ENCODE measurements around the gene CD19.
"Not testable (repeated sequence)": the region's sequence is repeated elsewhere in the genome, so short reads cannot be mapped to it uniquely, and the experiment has no call there.

Gene CD19

GRCh38 chr16:28935924-28936783 lies 4.4 kb downstream of the CD19 start:
- peak; percentile 75 to 84 for DNase-seq (ENCODE audit: low read depth in 2 of 2)

GRCh38 chr16:28936784-28937155 lies 5.0 kb downstream of the CD19 start:
- DNase-seq (ENCODE audit: low read depth in 2 of 2), result no peak

GRCh38 chr16:28937222-28937876 lies 5.6 kb downstream of the CD19 start:
- DNase-seq (ENCODE audit: low read depth in 2 of 2), result no peak

GRCh38 chr16:28938721-28939120 lies 7.0 kb downstream of the CD19 start:
- no peak for DNase-seq (ENCODE audit: low read depth in 2 of 2)

- not testable (repeated sequence) for DNase-seq (ENCODE audit: low read depth in 2 of 2)
These were observed 8.1 kb downstream of the CD19 start for GRCh38 chr16:28939825-28940224.

GRCh38 chr16:28943281-28943680 lies 11.5 kb downstream of the CD19 start:
- no peak for DNase-seq (ENCODE audit: low read depth in 2 of 2)

- no peak for DNase-seq (ENCODE audit: low read depth in 2 of 2)
These were observed 14.9 kb downstream of the CD19 start for GRCh38 chr16:28946681-28947080.

- DNase-seq (ENCODE audit: low read depth in 2 of 2), result peak; percentile 98 to 99
These were observed 19.1 kb downstream of the CD19 start, which contains the start of gene NFATC2IP for GRCh38 chr16:28950648-28951409. Gene NFATC2IP, plus strand, starts transcription at chr16:28950937. Its CDS starts 75 bp downstream, at chr16:28951012.

GRCh38 chr16:28951410-28951943 lies 19.7 kb downstream of the CD19 start:
- no peak for DNase-seq (ENCODE audit: low read depth in 2 of 2)

- no peak for DNase-seq (ENCODE audit: low read depth in 2 of 2)
These were observed 26.4 kb downstream of the CD19 start for GRCh38 chr16:28958216-28958615.

- DNase-seq (ENCODE audit: low read depth in 2 of 2), result no peak
These were observed 27.1 kb downstream of the CD19 start for GRCh38 chr16:28958836-28959235.

- DNase-seq (ENCODE audit: low read depth in 2 of 2), result no peak
These were observed 32.3 kb downstream of the CD19 start for GRCh38 chr16:28964072-28964471.

- no peak for DNase-seq (ENCODE audit: low read depth in 2 of 2)
These were observed 32.7 kb downstream of the CD19 start for GRCh38 chr16:28964496-28964895.

- DNase-seq (ENCODE audit: low read depth in 2 of 2), result no peak
These were observed 35.4 kb downstream of the CD19 start for GRCh38 chr16:28967156-28967555.

GRCh38 chr16:28969696-28970095 lies 37.9 kb downstream of the CD19 start:
- not testable (repeated sequence) for DNase-seq (ENCODE audit: low read depth in 2 of 2)

GRCh38 chr16:28974007-28974436 lies 42.3 kb downstream of the CD19 start:
- no peak for DNase-seq (ENCODE audit: low read depth in 2 of 2)

GRCh38 chr16:28974437-28975157 lies 42.8 kb downstream of the CD19 start, which contains the start of gene SPNS1:
Gene SPNS1, plus strand, starts transcription at chr16:28974778. Its CDS starts 374 bp downstream, at chr16:28975152.
- peak; percentile 94 to 95 for DNase-seq (ENCODE audit: low read depth in 2 of 2)

GRCh38 chr16:28975158-28975599 lies 43.4 kb downstream of the CD19 start:
- no peak for DNase-seq (ENCODE audit: low read depth in 2 of 2)

GRCh38 chr16:28977703-28978662 lies 46.2 kb downstream of the CD19 start:
- no peak for DNase-seq (ENCODE audit: low read depth in 2 of 2)

GRCh38 chr16:28980330-28980729 lies 48.6 kb downstream of the CD19 start:
- DNase-seq (ENCODE audit: low read depth in 2 of 2), result not testable (repeated sequence)
